Measurements from ENCODE around the gene SOX8. TPM values are rescaled to one million over a fixed set of nuclear protein-coding genes. Genes with fewer than 3 reads are reported as not detected.

The SOX8 gene
- total RNA-seq, 1 experiment from 2014 or later, result 1.2 TPM

DNA sequence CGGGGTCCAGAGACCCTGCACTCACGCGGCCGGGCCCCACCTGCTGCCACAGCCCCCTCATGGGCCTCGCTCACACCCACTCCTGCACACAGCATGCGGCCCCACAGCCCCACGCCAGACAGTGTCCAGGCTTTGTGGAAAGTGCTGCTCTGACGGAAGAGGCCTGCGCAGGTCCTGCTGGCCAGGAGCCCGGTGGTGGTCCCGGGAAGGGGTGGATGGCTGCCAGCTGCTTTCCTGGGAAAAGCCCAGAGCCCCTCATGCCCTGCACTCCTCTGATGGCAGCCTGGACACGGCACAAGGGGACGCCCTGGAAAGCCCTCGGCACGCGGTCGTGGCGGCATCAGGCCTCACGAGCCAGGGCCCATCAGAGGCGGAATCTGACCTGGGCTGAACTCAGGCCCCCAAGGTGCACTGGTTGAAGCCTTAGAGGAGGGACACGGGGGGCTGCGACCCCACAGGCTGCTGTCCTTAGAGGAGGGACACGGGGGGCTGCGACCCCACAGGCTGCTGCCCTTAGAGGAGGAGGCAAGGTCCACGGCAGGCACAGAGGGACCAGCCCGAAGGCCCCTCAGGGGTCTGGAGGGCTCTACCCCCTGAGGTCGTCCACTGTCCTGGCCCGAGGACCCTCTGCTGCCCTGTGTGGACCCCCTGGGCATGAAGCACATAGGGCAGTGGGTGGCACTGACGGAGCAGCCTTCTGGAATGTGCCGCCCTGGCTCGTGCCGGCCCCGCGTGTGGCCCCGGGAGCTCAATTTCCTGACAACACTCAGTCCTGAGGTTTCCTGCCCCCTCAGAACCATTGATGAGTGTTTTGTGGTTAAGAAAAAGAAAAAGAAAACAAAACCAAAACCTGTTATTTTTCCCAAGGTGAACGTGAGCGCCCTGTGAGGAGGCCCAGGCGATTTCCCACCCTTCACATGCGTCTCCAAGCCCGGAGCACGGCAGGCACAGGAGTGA, 22.1 kb downstream of the SOX8 start:
- Histone ChIP-seq H3K4me3 (ENCODE audit: low read depth, low read length) (no peak overlapping the region), H3K4me1 (0 out of 2 replicates have a peak, but pooled peaks cover 6% of the 10 kb centered on the region), H3K27me3 (replicated peaks; ENCODE audit: control insufficient read depth, insufficient read depth, low read length) (no peaks in the 10 kb centered on the region), H3K36me3 (ENCODE audit: control insufficient read depth, insufficient read depth, low read length) (no peaks in the 10 kb centered on the region), H3K9me3 (no peaks in the 10 kb centered on the region)
- POLR2A ChIA-PET, result no interaction called here
- Mint-ChIP-seq H3K9me3 (ENCODE audit: unreplicated experiment) (no peaks in the 10 kb centered on the region), H3K36me3 (ENCODE audit: insufficient read depth, unreplicated experiment) (no peaks in the 10 kb centered on the region), H3K4me3 (ENCODE audit: unreplicated experiment) (no peak overlapping the region), H3K27ac (ENCODE audit: unreplicated experiment) (no peak overlapping the region), H3K27me3 (ENCODE audit: insufficient read depth, unreplicated experiment) (peaks cover 4% of the 10 kb centered on the region), H3K4me1 (ENCODE audit: low read depth, unreplicated experiment) (no peaks in the 10 kb centered on the region)
- intact Hi-C loops (cut with micrococcal nuclease; ENCODE audit: unreplicated experiment), result no loop called here
- no peak for DNase-seq
- no TSS peak for BruUV-seq (replicated peaks)
- TF ChIP-seq CTCF (IDR thresholded peaks at IDR 0.05; ENCODE audit: insufficient read depth in 1 of 2, low read depth in 1 of 2, low read length in 1 of 2, severe bottlenecking in 1 of 2, unreplicated experiment in 1 of 2), result no peak
- CTCF ChIA-PET, result no interaction called here

DNA sequence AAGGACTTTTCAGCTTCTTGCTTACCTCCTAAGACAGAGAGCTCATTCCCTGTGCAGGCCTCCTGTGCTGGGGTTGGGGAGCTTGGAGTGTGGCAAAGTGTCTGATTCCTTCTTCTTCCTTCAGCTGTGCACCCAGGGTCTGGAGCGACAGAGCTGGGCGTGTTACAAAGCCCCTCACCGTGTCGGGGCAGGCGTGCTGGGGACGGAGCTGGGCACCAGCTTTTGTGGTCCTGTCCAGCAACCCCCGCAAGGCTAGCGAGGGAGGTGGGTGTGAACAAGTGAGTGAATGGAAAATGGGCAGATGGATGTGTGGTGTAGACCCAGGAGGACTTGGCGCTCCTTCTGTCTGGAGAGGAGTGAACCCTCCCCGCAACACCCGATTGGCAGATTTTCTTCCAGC, 23.7 kb downstream of the SOX8 start:
- no peaks in the 10 kb centered on the region for H3K9me3 Mint-ChIP-seq (ENCODE audit: unreplicated experiment)
- CTCF ChIA-PET, result no interaction called here
- no peak for TF ChIP-seq CTCF (IDR thresholded peaks at IDR 0.05; ENCODE audit: insufficient read depth in 1 of 2, low read depth in 1 of 2, low read length in 1 of 2, severe bottlenecking in 1 of 2, unreplicated experiment in 1 of 2)
- peaks cover 6% of the 10 kb centered on the region for H3K27me3 Mint-ChIP-seq (ENCODE audit: insufficient read depth, unreplicated experiment)
- H3K9me3 ChIP-seq, result no peaks in the 10 kb centered on the region
- POLR2A ChIA-PET, result no interaction called here
- intact Hi-C loops (cut with micrococcal nuclease; ENCODE audit: unreplicated experiment), result no loop called here
- H3K36me3 Mint-ChIP-seq (ENCODE audit: insufficient read depth, unreplicated experiment), result no peaks in the 10 kb centered on the region
- no peaks in the 10 kb centered on the region for H3K4me1 Mint-ChIP-seq (ENCODE audit: low read depth, unreplicated experiment)
- DNase-seq, result no peak
- no peak overlapping the region for H3K4me3 ChIP-seq (ENCODE audit: low read depth, low read length)
- H3K4me3 Mint-ChIP-seq (ENCODE audit: unreplicated experiment), result no peak overlapping the region
- 0 out of 2 replicates have a peak, but pooled peaks cover 6% of the 10 kb centered on the region for H3K4me1 ChIP-seq
- H3K27ac Mint-ChIP-seq (ENCODE audit: unreplicated experiment), result no peak overlapping the region
- no peaks in the 10 kb centered on the region for H3K36me3 ChIP-seq (ENCODE audit: control insufficient read depth, insufficient read depth, low read length)
- H3K27me3 ChIP-seq (replicated peaks; ENCODE audit: control insufficient read depth, insufficient read depth, low read length), result no peaks in the 10 kb centered on the region
- no TSS peak for BruUV-seq (replicated peaks)

DNA sequence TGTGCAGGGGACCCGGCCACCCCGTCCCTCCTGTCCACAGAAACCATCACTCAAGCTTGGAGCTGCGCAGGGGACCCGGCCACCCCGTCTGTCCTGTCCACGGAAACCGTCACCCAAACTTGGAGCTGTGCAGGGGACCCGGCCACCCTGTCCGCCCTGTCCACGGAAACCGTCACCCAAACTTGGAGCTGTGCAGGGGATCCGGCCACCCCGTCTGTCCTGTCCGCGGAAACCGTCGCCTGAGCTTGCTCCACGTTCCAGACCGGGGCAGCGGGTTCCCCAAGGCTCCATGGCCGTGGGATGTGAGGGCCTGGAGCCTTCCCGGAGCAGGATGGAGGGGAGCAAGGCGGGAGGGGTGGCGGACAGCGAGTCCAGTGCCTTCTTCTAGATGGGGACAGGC, 25.2 kb downstream of the SOX8 start:
- no peaks in the 10 kb centered on the region for H3K9me3 Mint-ChIP-seq (ENCODE audit: unreplicated experiment)
- no peak overlapping the region for H3K4me3 ChIP-seq (ENCODE audit: low read depth, low read length)
- H3K9me3 ChIP-seq, result no peaks in the 10 kb centered on the region
- intact Hi-C loops (cut with micrococcal nuclease; ENCODE audit: unreplicated experiment), result no loop called here
- H3K27me3 Mint-ChIP-seq (ENCODE audit: insufficient read depth, unreplicated experiment), result peaks cover 13% of the 10 kb centered on the region
- no peak overlapping the region for H3K4me3 Mint-ChIP-seq (ENCODE audit: unreplicated experiment)
- 0 out of 2 replicates have a peak, but pooled peaks cover 6% of the 10 kb centered on the region for H3K4me1 ChIP-seq
- no peak overlapping the region for H3K27ac Mint-ChIP-seq (ENCODE audit: unreplicated experiment)
- H3K27me3 ChIP-seq (replicated peaks; ENCODE audit: control insufficient read depth, insufficient read depth, low read length), result peaks cover 2% of the 10 kb centered on the region
- DNase-seq, result no peak
- BruUV-seq (replicated peaks), result no TSS peak
- ChIA-PET CTCF (no interaction called here), POLR2A (no interaction called here)
- H3K36me3 Mint-ChIP-seq (ENCODE audit: insufficient read depth, unreplicated experiment), result no peaks in the 10 kb centered on the region
- H3K36me3 ChIP-seq (ENCODE audit: control insufficient read depth, insufficient read depth, low read length), result no peaks in the 10 kb centered on the region
- TF ChIP-seq CTCF (IDR thresholded peaks at IDR 0.05; ENCODE audit: insufficient read depth in 1 of 2, low read depth in 1 of 2, low read length in 1 of 2, severe bottlenecking in 1 of 2, unreplicated experiment in 1 of 2), result no peak
- no peaks in the 10 kb centered on the region for H3K4me1 Mint-ChIP-seq (ENCODE audit: low read depth, unreplicated experiment)

Data from Caco-2 (cell line).